HG03280 (cell line): Measurements from ENCODE around the gene EFCAB7.

Source experiments
- ATAC-seq: cut with Tn5 transposase; IDR thresholded peaks from one replicate; pipeline ENCODE4 v1.9.1; 2021; ENCODE audit warnings: mild to moderate bottlenecking, moderate library complexity; ENCODE audit not compliant: unreplicated experiment

The EFCAB7 gene

DNA sequence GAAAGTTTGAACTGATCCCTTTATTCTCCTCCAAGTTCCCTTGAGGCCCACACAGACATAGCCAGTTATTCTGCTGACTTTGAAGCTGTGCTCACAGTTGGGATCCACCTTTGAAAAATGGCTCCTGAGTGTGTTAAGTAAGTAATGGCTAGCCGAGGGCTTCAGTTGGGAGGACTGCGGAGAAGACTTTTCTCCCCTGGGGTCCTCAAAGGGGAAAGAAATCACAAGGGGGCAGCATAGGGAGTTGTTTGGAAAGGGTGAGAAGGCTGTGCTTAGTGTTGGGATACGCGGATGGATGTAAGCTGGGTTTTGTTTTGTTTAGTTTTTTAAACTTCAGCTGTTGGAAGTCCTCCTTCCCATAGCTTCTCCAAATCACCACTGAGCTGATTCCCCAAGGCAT is 78.1 kb downstream of the EFCAB7 start:
- ATAC-seq: no peak

DNA sequence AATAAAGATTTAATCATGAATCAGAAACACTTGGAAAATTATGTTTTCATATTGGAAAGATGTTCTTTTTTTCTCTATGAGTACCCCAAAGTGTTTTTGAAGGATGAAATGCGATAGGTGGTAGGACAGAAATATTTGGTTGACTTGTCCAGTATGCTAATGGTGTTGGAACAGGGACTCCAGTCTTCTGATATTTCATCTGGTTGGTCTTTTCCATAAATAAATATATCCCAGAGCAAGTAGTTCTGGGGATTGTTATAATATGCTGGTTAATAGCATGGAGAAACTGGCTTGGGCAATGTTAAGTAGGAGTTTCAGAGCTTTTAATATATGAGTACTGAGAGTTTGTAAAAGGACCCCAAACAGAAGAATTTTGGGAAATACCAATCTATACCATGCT is 78.6 kb downstream of the EFCAB7 start:
- ATAC-seq: no peak

DNA sequence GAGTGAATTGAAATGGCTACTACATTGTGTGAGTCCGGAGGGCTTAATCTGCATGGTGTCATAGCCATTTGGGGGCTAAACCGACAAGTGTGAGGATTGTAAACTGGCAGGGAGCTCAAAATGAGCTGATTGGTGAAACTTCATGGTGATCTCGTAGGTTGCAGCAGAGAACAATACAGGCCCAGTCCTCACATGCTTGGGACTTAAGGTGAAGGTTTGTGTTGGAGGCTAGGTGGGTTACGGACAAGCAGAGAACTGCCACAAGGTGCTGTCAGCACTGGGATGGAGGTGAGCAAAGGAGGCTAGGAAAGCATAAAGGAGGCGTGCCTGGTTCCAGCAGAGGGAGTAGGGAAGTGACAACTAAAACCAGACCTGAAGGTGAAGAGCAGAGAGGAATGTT is 79.3 kb downstream of the EFCAB7 start:
- ATAC-seq: no peak

DNA sequence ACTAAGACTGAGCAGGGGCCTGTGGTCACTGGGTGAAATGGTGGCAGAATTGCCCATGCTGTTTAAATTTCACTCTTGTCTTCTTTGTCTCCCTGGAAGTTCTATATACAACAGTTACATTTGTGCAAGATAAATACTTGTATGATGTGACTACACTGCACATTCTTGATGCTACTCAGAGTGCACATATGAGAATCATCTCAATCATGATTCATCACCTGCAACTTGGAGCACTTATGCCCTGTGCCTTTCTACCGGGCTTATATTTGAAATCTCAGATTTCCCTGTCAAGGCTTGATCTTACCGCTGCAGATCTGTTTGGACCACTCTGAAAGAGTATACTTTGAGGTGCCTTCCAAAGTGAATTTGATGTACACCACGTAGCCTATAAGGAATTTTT is 80.5 kb downstream of the EFCAB7 start:
- no peak for ATAC-seq

DNA sequence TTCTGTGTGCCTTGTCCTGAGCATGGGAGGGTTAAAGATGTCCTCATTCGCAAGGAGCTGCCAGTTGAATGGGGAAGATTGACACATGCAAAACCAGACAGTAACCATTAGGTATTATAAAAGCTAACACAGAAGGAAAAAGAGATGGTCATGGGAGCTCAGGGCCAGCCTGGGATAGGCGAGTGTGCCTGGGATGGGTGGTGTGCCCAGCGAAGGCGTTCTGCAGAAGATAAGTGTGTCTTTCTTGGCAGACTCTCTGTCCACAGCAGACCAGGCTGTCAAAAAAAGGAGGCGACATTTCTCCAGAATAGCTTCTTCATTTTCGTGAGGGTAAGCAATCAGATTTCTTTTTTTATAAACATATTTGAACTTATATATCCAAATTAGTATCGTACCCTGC is 84.0 kb downstream of the EFCAB7 start:
- no peak for ATAC-seq

DNA sequence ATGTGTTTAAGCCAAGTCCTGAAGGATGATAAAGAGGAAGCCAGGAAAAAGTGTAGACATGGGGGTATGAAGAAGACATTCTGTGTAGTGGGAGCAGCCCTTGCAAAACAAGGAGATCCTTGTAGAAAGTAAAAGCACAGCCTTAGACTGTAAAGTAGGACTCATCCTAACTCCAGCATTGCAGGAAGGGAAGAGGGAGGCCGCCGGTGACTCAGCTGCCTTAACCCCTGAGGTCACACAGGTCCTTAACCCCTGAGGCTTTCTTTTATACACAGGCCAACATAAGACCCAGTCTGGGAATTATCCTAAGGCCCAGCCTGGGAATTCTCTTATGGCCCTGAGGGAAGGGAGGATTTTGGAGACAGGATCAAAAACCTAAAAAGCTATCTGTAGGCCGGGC is 87.9 kb downstream of the EFCAB7 start:
- ATAC-seq: no peak

DNA sequence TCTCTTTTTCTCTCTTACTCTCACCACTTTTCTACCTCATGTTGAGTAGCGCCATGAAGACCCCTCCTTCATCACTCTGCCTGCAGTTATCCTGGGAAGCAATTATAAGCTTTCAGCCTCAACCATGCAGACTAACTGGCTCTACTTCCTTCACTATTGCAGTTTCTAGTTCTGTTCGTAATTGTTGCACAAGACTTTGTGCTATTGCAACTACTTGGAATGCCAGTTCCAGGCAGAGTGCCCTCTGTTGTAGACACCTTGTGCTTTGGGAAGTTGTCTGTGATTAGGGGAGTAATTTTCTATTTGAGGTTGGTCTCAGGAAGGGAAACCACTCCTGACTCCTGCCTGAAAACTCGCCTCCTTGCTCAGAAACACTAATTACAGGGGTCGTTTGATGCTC is 89.2 kb downstream of the EFCAB7 start:
- no peak for ATAC-seq

DNA sequence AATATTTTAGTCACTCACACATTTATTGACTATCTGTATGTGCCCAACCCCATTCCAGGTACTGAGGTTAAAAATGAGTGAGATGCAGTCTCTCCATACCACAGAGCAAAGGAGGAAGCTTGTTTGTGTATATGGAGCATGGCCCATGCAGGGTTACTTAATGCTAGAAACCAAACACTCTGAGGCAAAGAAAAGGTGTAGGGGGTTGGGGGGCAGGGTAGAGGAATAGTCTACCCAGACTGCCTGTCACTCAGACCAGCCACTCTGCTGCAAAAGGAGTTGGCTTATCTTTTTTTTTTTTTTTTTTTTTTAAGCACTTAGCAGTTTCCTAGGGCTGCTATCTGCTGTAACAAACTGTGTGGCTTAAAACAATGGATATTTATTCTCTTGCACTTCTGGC is 89.6 kb downstream of the EFCAB7 start:
- no peak for ATAC-seq

DNA sequence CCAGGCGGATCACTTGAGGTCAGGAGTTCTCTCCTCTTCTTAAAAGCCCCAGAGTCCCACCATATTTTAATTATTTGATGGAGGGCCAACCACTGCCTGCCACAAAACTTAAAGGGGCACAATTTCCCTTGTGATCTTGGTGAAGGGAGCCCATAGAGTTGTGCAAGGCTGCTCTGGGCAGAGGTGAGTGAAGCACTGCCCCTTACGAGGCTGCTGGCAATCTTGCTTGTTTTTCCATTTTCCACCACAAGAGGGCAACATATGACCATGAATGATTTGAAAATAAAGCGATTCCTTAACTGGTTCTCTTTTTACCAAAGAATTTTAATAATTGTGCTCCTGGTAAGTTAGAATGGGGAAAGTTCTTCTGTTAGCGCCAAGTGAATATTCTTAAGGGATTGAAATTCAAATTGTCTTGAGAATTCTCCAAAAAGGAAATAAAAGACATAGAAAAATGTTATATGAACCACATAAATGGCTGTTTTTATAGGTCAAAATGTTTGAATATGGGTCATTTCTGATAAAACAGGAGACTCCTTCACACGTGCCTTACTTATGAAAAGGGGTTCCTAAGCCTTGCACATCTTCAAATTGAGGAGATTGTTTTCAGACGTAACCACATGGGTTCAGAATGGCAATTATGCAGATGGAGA is 92.6 kb downstream of the EFCAB7 start:
- ATAC-seq: no peak

DNA sequence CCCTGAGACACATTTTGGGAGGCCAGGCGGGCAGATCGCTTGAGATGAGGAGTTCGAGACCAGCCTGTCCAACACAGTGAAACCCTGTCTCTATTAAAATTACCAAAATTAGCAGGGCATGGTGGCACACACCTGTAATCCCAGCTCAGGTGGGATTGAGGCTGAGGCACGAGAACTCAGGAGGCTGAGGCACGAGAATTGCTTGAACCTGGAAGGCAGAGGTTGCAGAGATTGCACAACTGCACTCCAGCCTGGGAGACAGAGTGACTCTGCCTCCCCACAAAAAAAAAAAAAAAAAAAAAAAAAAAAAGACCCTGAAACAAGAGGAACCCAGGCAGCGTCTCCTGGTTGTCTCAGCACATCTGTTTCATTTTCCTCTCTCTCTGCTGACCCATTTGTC is 94.1 kb downstream of the EFCAB7 start:
- ATAC-seq: no peak

DNA sequence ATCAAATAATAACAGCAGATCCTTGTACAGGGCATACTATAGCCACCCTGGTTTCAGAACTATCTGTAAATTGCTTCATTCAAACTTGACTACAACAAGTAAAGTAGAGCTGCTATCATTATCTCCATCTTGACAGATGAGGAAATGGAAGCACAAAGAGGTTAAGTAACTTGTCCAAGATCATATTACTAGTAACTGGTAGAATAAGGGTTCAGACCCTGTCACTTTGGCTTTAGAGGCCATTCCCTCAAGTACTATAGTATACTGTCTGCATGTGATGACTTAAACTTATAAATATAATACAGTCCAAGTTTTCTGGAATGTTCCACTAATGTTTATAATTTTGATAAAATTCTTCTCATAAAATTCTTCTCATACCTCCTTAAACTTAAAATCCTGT is 94.7 kb downstream of the EFCAB7 start:
- ATAC-seq: no peak

DNA sequence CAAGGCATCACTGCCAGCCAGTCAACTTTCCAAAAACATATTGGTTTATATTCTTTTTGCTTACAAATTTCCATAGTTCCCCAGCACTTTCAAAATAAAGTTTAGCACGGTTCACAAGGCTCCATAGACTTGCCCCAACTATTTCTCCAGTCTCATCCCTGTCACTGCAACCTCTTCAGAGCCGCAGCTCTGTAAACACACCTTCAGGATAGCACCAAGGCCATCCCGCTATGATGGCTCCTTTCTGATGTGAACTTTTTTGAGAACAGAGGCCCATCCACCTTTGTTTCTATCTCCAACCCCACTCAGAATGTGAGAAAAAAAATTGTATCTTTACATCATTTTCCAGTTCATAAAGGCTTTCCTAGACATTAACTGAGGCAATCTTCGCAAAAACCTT is 96.2 kb downstream of the EFCAB7 start:
- ATAC-seq: no peak

DNA sequence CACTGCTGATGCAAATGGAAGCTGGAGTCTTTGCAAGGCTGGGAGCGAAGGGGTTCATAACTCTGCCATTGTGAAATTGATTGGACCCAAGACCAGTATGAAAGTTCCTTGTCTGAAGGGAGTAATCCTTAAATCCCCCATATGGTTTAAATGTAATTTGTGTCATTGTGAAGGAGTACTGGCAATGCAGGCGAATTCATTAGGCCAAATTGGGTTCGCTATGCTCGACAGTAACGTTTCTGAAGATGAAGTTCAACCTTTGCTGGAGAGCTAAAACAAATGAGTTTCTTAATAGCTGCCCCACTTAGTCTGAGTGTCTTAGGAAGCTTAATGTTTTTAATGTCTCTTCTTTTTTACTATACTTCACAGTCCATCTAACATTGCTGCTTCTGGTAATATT is 97.3 kb downstream of the EFCAB7 start:
- no peak for ATAC-seq

DNA sequence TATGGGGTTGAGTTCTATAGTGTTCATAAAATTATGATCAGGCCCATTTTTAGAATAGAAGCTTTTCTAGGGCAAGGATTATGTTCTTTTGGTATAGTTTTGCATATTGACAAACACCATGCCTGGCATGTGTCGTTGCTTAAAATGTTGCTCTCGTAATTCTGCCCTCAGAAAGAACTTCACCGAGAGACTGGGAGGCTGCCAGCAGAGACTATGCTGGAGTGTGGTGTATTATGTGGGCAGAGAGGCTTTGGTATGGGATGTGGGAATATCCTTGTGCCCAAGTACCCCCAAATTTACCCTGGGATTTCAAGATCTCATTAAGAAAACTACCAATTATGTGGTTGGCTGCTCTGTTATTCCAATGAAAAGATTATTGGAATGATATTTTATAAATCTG is 97.8 kb downstream of the EFCAB7 start:
- ATAC-seq: no peak

DNA sequence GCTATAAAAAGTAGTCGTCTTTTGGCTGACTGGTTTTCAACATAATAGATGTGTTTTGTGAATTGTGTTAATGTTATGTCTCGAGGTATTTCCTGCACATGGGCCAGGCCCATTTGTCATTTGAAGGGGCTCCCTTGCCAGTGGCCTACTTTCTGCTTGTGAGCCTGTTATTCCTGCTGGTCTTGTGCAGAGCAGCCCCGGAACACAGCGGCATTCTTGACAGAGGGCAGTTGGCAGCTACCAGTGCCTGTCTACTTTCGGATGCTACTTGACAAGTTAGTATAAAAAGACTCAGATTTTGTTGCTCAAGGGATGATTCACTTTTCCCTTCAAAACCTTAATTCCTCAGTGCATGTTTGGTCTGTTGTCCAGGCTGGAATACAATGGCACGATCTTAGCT is 98.4 kb downstream of the EFCAB7 start:
- ATAC-seq: no peak
